Memory B cell (primary cell): ENCODE measurements around the gene WDPCP.
"Not testable (repeated sequence)": the region's sequence is repeated elsewhere in the genome, so short reads cannot be mapped to it uniquely, and the experiment has no call there.

Source experiments
- ATAC-seq: fragments of 150-1000 bp; cut with Tn5 transposase; 2 replicates; pipeline ENCODE4 v1.10.0; 2021; ENCODE audit warnings: low read depth, mild to moderate bottlenecking, moderate library complexity
- DNase-seq, 2 donors: peaks; one replicate each; pipeline ENCODE4 v3.0.0; 2022; ENCODE audit warnings: low spot score in 2 of 2
- H3K27ac Mint-ChIP-seq: one replicate; pipeline ENCODE4 v1.8.0; 2022; ENCODE audit warnings: mild to moderate bottlenecking, moderate library complexity, mixed read lengths
- H3K27me3 Mint-ChIP-seq: one replicate; pipeline ENCODE4 v1.8.0; 2022; ENCODE audit warnings: mixed read lengths
- H3K36me3 Mint-ChIP-seq: one replicate; pipeline ENCODE4 v1.8.0; 2022; ENCODE audit warnings: mild to moderate bottlenecking, mixed read lengths
- H3K4me1 Mint-ChIP-seq: one replicate; pipeline ENCODE4 v1.8.0; 2022; ENCODE audit warnings: mixed read lengths
- H3K4me3 Mint-ChIP-seq: one replicate; pipeline ENCODE4 v1.8.0; 2022; ENCODE audit warnings: mild to moderate bottlenecking, moderate library complexity, mixed read lengths
- H3K9me3 Mint-ChIP-seq: one replicate; pipeline ENCODE4 v1.8.0; 2022; ENCODE audit warnings: mixed read lengths

Gene WDPCP

DNA sequence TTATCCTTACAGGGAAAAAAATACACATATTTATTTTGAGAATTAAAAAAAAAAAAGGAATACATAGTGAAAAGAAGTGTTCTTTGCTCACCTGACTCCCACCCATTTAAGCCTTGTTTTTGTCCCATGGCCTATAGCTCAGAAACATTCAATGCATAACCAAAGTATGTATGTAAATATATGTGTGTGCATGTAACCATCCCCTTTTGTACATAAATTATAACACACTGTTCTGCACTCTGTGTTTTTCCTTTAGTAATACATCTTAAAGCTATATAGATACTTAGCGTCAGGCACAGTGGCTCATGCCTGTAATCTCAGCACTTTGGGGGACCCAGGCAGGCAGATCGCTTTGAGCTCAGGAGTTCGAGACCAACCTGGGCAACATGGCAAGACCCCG is 22.2 kb upstream of the WDPCP start:
- Mint-ChIP-seq H3K9me3 (no peaks in the 10 kb centered on the region), H3K27ac (no peak overlapping the region), H3K27me3 (no peaks in the 10 kb centered on the region), H3K4me3 (no peak overlapping the region), H3K4me1 (no peaks in the 10 kb centered on the region), H3K36me3 (peaks cover 11% of the 10 kb centered on the region)
- DNase-seq: no peak
- no peak for ATAC-seq

DNA sequence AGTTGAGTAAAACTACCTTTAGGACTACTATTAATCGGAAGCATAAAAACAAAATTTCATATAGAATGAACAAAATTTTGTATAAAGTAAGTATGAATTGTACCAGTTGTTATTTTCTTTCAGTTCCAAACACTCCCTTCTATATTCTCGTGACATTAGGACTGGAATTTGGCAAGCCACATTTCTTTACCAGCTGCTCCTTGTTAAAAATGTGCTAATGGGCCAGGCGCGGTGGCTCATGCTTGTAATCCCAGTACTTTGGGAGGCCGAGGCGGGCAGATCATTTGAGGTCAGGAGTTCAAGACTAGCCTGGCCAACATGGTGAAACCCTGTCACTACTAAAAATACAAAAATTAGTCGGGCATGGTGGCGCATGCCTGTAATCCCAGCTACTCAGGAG is 20.6 kb upstream of the WDPCP start:
- H3K27me3 Mint-ChIP-seq, DNase-seq, ATAC-seq, H3K4me3 Mint-ChIP-seq, H3K4me1 Mint-ChIP-seq, H3K27ac Mint-ChIP-seq, H3K9me3 Mint-ChIP-seq: not testable (repeated sequence)
- H3K36me3 Mint-ChIP-seq: peaks cover 18% of the 10 kb centered on the region

GRCh38 chr2:63604666-63605065 is 16.4 kb upstream of the WDPCP start:
- no peaks in the 10 kb centered on the region for H3K9me3 Mint-ChIP-seq
- no peak overlapping the region for H3K4me3 Mint-ChIP-seq
- peak overlapping the region; percentile 41 for H3K27ac Mint-ChIP-seq
- DNase-seq (no peak), ATAC-seq (no peak)
- no peaks in the 10 kb centered on the region for H3K4me1 Mint-ChIP-seq
- peaks cover 35% of the 10 kb centered on the region for H3K36me3 Mint-ChIP-seq
- no peaks in the 10 kb centered on the region for H3K27me3 Mint-ChIP-seq

DNA sequence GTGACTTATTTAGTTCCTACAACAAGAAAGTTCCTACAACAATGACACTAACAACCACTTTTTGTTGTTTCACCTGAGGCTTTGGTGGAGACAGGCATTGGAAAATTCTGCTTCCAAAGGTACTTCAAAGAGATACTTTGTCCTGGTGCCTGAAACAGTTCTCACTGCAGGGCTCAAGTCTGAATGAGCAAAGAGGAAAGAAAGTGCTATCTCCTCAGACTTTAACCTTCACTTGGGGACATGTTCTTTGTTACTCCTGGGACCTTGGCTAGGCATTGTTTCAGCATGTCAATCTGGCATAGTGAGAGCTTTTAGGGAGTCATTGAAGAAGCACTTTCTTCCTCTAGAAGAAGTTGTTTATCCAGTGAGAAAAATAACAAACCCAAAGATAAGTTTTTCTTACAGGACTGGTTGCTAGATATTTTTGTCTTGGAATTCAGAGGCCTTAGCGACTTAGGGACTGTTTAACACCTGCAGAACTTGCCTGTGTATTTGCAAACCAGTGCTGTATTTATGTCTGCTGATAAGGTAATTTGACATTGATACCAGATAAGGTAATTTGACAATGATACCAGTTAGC is 12.7 kb upstream of the WDPCP start:
- Mint-ChIP-seq H3K36me3 (peaks cover 33% of the 10 kb centered on the region), H3K9me3 (no peaks in the 10 kb centered on the region), H3K4me1 (no peaks in the 10 kb centered on the region), H3K4me3 (no peak overlapping the region), H3K27me3 (no peaks in the 10 kb centered on the region), H3K27ac (peak overlapping the region; percentile 10)
- DNase-seq (no peak), ATAC-seq (no peak)

DNA sequence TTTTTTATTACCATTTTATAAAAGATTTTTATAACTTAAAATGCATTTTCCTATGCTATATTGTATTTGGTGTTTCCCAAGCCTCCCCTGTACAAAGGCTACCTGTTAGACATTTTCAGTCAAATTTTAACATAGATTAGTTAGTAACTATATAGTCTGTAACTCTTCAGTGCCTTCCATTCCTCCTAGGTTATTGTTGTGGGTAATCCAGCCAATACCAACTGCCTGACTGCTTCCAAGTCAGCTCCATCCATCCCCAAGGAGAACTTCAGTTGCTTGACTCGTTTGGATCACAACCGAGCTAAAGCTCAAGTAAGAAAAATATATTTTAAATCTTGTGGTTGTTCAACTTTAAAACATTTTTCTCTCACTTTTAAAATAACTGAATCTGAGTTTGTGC is 10.7 kb upstream of the WDPCP start:
- no peak overlapping the region for H3K27ac Mint-ChIP-seq
- H3K36me3 Mint-ChIP-seq: peaks cover 27% of the 10 kb centered on the region
- no peak for ATAC-seq
- no peak overlapping the region for H3K4me3 Mint-ChIP-seq
- H3K4me1 Mint-ChIP-seq: peaks cover 3% of the 10 kb centered on the region
- no peaks in the 10 kb centered on the region for H3K27me3 Mint-ChIP-seq
- H3K9me3 Mint-ChIP-seq: no peaks in the 10 kb centered on the region
- no peak for DNase-seq

- ATAC-seq: no peak
- Mint-ChIP-seq H3K4me3 (no peak overlapping the region), H3K27me3 (no peaks in the 10 kb centered on the region), H3K36me3 (peaks cover 20% of the 10 kb centered on the region), H3K9me3 (no peaks in the 10 kb centered on the region), H3K4me1 (peaks cover 6% of the 10 kb centered on the region), H3K27ac (no peak overlapping the region)
- no peak for DNase-seq
Measured at GRCh38 chr2:63596401-63596883, 8.2 kb upstream of the WDPCP start.

DNA sequence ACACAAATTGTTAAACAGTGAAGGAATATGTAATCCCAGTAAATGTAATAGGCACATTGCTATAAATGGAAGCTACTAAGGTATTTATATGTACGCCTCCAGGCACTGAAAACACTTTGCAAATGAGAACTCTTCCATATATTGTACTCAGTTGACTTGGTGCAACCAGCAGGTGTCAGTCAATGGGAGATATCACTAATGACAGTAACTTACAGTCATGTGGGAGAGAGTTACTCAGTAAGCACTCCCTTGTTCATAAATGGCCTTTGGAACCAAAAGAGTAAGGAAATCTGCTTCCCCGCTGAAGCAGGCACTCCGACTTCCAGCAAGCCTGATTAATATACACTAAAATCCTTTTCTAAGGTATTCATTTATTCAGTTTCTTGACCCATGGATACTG is 6.4 kb upstream of the WDPCP start:
- Mint-ChIP-seq H3K27me3 (no peaks in the 10 kb centered on the region), H3K4me1 (peaks cover 11% of the 10 kb centered on the region), H3K9me3 (no peaks in the 10 kb centered on the region), H3K27ac (no peak overlapping the region), H3K36me3 (peaks cover 14% of the 10 kb centered on the region), H3K4me3 (no peak overlapping the region)
- ATAC-seq (no peak), DNase-seq (no peak)

DNA sequence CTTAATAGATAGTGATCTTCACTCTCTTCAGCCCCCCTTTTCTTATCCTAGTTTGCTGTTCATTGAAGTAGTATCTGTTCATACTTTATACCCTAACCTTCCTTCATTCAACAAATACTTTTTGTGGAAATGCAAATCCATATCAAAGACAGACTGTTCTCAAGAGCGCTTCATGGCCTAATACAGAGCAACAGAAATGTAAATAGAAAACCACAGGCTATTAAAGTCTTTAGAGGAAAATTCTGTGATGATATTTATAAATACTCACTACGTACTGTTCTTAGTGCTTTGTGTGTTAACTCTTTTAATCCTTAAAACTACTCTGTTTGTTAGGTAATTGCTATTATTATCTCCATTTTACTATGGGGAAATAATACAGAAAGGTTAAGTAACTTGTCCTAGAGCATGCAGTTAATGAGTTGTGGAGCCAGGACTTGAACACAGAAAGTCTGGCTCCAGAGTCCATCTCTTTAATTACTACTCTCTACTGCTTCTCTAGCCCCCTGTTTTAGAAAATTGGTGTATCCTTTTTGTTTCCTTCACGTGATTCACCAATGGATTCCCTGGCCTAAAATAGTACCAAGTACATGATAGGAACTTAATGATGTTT is 3.4 kb upstream of the WDPCP start:
- DNase-seq (no peak), ATAC-seq (no peak)
- Mint-ChIP-seq H3K27me3 (no peaks in the 10 kb centered on the region), H3K36me3 (peaks cover 14% of the 10 kb centered on the region), H3K4me3 (no peak overlapping the region), H3K9me3 (no peaks in the 10 kb centered on the region), H3K4me1 (peaks cover 19% of the 10 kb centered on the region), H3K27ac (no peak overlapping the region)

DNA sequence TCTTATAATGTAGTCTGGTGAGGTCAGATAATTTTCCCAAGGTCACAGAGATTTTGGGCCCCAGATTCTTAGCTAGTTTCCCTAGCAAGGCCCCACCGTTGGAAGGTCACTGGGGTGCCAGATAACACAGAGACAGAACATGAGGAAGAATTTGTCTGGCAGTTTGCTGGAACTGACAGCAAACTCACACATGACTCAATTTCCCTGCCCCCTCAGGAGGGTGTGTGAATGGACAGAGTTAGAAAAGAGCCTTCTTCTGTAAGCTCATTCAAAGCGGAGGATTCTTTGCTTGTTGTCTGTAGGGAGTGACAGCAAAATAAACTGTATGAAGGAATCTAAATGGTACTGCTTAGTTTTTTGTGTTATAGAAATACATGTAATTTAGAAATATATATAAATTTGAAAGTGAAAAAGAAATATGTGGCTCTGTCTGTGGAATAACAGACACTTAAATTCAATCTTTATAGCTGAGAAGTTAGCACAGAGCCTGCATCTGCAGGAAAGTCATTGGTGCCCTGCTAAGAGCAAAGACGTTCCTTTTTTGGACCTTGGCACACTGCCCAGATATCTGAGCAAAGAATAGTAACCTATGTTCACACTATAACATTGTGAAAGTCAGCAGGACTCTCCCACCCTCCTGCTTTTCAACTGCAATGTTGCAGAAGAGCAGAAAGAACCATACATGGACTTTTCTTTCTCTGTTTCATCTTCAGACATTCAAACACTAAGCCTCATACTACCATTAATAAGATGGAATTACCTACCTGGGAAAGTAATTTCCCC is 2.5 kb upstream of the WDPCP start:
- Mint-ChIP-seq H3K27me3 (no peaks in the 10 kb centered on the region), H3K9me3 (no peaks in the 10 kb centered on the region), H3K4me3 (no peak overlapping the region), H3K4me1 (peaks cover 20% of the 10 kb centered on the region), H3K27ac (no peak overlapping the region), H3K36me3 (peaks cover 7% of the 10 kb centered on the region)
- ATAC-seq: no peak
- DNase-seq: no peak

DNA sequence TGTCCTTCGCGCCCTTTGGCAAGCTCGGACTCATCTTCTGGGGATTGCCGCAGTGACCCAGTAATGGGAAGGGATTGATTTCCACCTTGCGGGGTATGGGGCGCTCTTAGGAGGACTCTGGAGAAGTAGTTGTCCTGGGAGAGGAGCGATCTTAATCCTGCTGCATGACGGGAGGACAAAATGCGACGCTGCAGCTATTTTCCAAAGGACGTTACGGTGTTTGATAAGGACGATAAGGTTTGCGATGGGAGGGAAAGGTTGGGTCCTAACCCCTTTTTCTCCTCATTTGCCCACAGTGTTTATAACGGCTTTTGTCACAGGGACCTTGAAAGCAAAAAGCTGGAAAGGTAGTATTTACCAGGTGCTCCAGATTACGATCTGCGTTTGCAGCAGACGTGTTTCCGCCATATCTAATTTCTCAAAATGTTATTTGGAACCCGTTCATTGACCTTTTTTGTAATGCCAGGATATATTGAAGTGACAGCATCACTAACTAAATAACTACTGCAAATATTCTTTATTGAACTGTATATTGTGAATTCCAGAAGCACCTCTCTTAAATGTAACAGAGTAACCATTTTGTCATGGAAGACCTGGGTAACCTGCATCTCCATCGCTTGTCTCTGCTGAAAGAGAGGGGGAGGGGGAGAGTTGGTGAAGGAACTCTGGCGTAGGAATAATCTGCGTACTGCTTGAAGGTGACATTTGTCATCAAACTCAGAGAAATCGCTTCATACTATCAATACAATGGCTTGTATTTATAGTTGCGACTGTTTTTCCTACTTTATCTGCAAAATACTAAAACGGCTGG is 1.1 kb upstream of the WDPCP start:
- ATAC-seq: no peak
- peak overlapping the region; percentile 96 for H3K27ac Mint-ChIP-seq
- H3K36me3 Mint-ChIP-seq: peaks cover 5% of the 10 kb centered on the region
- peak overlapping the region; percentile 93 for H3K4me3 Mint-ChIP-seq
- peaks cover 16% of the 10 kb centered on the region for H3K4me1 Mint-ChIP-seq
- H3K9me3 Mint-ChIP-seq: no peaks in the 10 kb centered on the region
- DNase-seq: no peak
- no peaks in the 10 kb centered on the region for H3K27me3 Mint-ChIP-seq

DNA sequence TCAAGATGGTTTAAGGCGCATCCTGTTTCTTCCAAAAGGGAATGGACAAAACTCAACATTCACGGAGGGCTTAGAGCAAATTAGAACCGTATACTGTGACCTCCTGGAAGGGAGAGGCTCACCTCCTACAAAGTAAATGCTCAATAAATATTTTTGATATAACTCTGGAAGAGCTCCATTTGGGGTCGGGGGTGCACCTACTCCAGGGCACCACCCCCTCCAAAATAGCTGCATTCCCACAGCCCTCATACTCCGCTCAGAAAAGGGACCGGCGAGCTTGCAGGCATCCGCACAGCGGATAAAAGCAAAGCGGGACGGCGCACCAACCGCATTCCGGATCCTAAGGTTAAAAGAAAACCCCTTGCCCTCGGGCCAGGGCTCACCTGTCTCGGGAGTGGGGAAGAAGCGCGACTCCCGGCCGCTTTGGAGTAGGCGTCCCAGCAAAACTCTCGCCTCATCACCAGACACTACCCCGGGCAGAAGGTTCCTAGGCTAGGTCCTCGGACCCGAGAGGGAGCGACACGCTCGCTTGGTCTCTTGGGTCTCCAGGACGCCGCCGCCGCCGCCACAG is 378 bp downstream of the WDPCP start:
- Mint-ChIP-seq H3K27ac (peak overlapping the region; percentile 96), H3K4me3 (peak overlapping the region; percentile 93), H3K36me3 (peaks cover 2% of the 10 kb centered on the region), H3K9me3 (no peaks in the 10 kb centered on the region), H3K27me3 (no peaks in the 10 kb centered on the region), H3K4me1 (peaks cover 15% of the 10 kb centered on the region)
- DNase-seq (no peak), ATAC-seq (no peak)

DNA sequence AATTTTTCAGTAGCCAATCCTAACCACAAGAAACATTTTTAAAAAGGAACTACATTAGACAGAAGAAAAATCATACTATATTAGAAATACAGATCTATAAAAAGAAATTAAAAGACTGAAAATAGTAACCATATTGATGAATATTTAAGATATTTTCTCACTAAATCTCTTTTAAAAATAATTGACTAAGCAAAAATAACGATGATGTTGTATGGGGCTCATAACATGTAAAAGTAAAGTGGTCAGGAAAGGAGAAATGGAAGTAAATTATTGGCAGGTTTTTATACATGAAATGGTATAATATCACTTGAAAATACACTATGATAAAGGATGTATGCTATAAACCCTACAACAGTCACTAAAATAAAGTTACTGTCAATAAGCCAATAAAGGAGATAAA is 5.4 kb downstream of the WDPCP start:
- Mint-ChIP-seq H3K9me3 (no peaks in the 10 kb centered on the region), H3K36me3 (no peaks in the 10 kb centered on the region)
- no peak for ATAC-seq

GRCh38 chr2:63581298-63581961 is 6.8 kb downstream of the WDPCP start:
- no peaks in the 10 kb centered on the region for H3K27me3 Mint-ChIP-seq
- ATAC-seq: no peak
- H3K36me3 Mint-ChIP-seq: no peaks in the 10 kb centered on the region
- no peak overlapping the region for H3K27ac Mint-ChIP-seq
- H3K4me3 Mint-ChIP-seq: no peak overlapping the region
- H3K9me3 Mint-ChIP-seq: no peaks in the 10 kb centered on the region
- no peak for DNase-seq
- H3K4me1 Mint-ChIP-seq: peaks cover 5% of the 10 kb centered on the region

More for the DNA sequence above, 5.4 kb downstream of the WDPCP start:
- DNase-seq: no peak
- no peaks in the 10 kb centered on the region for H3K27me3 Mint-ChIP-seq
- no peak overlapping the region for H3K27ac Mint-ChIP-seq
- H3K4me3 Mint-ChIP-seq: no peak overlapping the region
- H3K4me1 Mint-ChIP-seq: peaks cover 14% of the 10 kb centered on the region
